ENCODE results near the gene GPHN. TPM values are rescaled to one million over a fixed set of nuclear protein-coding genes. Genes with fewer than 3 reads are reported as not detected.

Gene GPHN
- polyA plus RNA-seq, 1 of the 3 experiments (the other 2 are of a cell fraction) = 6.9 TPM

GRCh38 chr14:66802962-66803361, 295.0 kb downstream of the GPHN start:
- H3F3A ChIP-seq (replicated peaks; ENCODE audit: insufficient read depth) = no peaks in the 10 kb centered on the region
- no peak overlapping the region for H3K9ac ChIP-seq
- CTCF ChIA-PET = no interaction called here
- no peak overlapping the region for H2AFZ ChIP-seq (ENCODE audit: low read depth)
- 54% methylated on average over 4 of the region's 4 CpGs for WGBS (ENCODE audit: low lambda C conversion rate)
- H3K4me2 ChIP-seq = no peak overlapping the region
- no peaks in the 10 kb centered on the region for H3K27me3 ChIP-seq (ENCODE audit: insufficient read depth)
- no peak overlapping the region for H3K27ac ChIP-seq (ENCODE audit: low read depth in 2 of 2, low read length in 1 of 2)
- H3K4me1 ChIP-seq (ENCODE audit: control insufficient read depth in 1 of 2, insufficient read depth in 2 of 2, low read depth in 1 of 2, low read length in 1 of 2) = no peaks in the 10 kb centered on the region
- no peaks in the 10 kb centered on the region for H4K20me1 ChIP-seq (ENCODE audit: insufficient read depth)
- DNase-seq = no peak
- no peaks in the 10 kb centered on the region for H3K79me2 ChIP-seq (ENCODE audit: insufficient read depth)
- no peaks in the 10 kb centered on the region for H3K9me3 ChIP-seq
- no peaks in the 10 kb centered on the region for H3K9me2 ChIP-seq
- H3K4me3 ChIP-seq (ENCODE audit: low read depth in 2 of 2, low read length in 1 of 2) = no peak overlapping the region
- no peaks in the 10 kb centered on the region for H3K36me3 ChIP-seq (replicated peaks in 1 of 2; ENCODE audit: control insufficient read depth in 1 of 2, insufficient read depth in 2 of 2, low read length in 1 of 2)
- POLR2A ChIA-PET = no interaction called here
- TF ChIP-seq PBX3 (IDR thresholded peaks at IDR 0.05) (no peak), IRF3 (IDR thresholded peaks at IDR 0.05; ENCODE audit: low read depth, low read length) (no peak), USF1 (IDR thresholded peaks at IDR 0.05; ENCODE audit: borderline replicate concordance, low read depth) (no peak), EP300 (IDR thresholded peaks at IDR 0.05; ENCODE audit: borderline replicate concordance in 1 of 2, low read depth in 1 of 2, low read length in 1 of 2) (no peak), MXI1 (IDR thresholded peaks at IDR 0.05; ENCODE audit: low read depth, low read length) (no peak)

GRCh38 chr14:66804141-66804540, 296.2 kb downstream of the GPHN start:
- H3K36me3 ChIP-seq (replicated peaks in 1 of 2; ENCODE audit: control insufficient read depth in 1 of 2, insufficient read depth in 2 of 2, low read length in 1 of 2) = no peaks in the 10 kb centered on the region
- H4K20me1 ChIP-seq (ENCODE audit: insufficient read depth) = no peaks in the 10 kb centered on the region
- TF ChIP-seq EP300 (IDR thresholded peaks at IDR 0.05; ENCODE audit: borderline replicate concordance in 1 of 2, low read depth in 1 of 2, low read length in 1 of 2) (no peak), MXI1 (IDR thresholded peaks at IDR 0.05; ENCODE audit: low read depth, low read length) (no peak), RFX5 (IDR thresholded peaks at IDR 0.05; ENCODE audit: low read length) (no peak), FOXJ3 (CRISPR knock-in tag; IDR thresholded peaks at IDR 0.05) (no peak), PBX3 (IDR thresholded peaks at IDR 0.05) (no peak), REST (IDR thresholded peaks at IDR 0.05; ENCODE audit: low read depth, low read length) (no peak), NFIC (IDR thresholded peaks at IDR 0.05; ENCODE audit: borderline replicate concordance) (no peak), FOSL2 (IDR thresholded peaks at IDR 0.05; ENCODE audit: borderline replicate concordance, low read depth) (no peak), CTCF (IDR thresholded peaks at IDR 0.05) (no peak), EZH2phosphoT487 (IDR thresholded peaks at IDR 0.05; ENCODE audit: borderline replicate concordance, low read depth) (no peak), MEF2A (IDR thresholded peaks at IDR 0.05; ENCODE audit: borderline replicate concordance, low read depth) (no peak), JUND (IDR thresholded peaks at IDR 0.05) (no peak), YY1 (IDR thresholded peaks at IDR 0.05; ENCODE audit: low read depth) (no peak)
- no peak overlapping the region for H2AFZ ChIP-seq (ENCODE audit: low read depth)
- POLR2A ChIA-PET = no interaction called here
- H3F3A ChIP-seq (replicated peaks; ENCODE audit: insufficient read depth) = no peaks in the 10 kb centered on the region
- CTCF ChIA-PET = no interaction called here
- H3K4me2 ChIP-seq = no peak overlapping the region
- H3K9ac ChIP-seq = no peak overlapping the region
- no peaks in the 10 kb centered on the region for H3K4me1 ChIP-seq (ENCODE audit: control insufficient read depth in 1 of 2, insufficient read depth in 2 of 2, low read depth in 1 of 2, low read length in 1 of 2)
- no peaks in the 10 kb centered on the region for H3K9me3 ChIP-seq
- H3K27ac ChIP-seq (ENCODE audit: low read depth in 2 of 2, low read length in 1 of 2) = no peak overlapping the region
- WGBS (ENCODE audit: low lambda C conversion rate) = 35% methylated on average over 1 of the region's 1 CpG
- H3K4me3 ChIP-seq (ENCODE audit: low read depth in 2 of 2, low read length in 1 of 2) = no peak overlapping the region
- H3K9me2 ChIP-seq = no peaks in the 10 kb centered on the region
- no peaks in the 10 kb centered on the region for H3K79me2 ChIP-seq (ENCODE audit: insufficient read depth)
- no peaks in the 10 kb centered on the region for H3K27me3 ChIP-seq (ENCODE audit: insufficient read depth)
- DNase-seq = no peak

All from SK-N-SH (cell line).